ENCODE measurements around the gene HNRNPLL.
A peak's percentile ranks its signal among the peaks of the same experiment; 100 is the strongest.

Gene HNRNPLL

DNA sequence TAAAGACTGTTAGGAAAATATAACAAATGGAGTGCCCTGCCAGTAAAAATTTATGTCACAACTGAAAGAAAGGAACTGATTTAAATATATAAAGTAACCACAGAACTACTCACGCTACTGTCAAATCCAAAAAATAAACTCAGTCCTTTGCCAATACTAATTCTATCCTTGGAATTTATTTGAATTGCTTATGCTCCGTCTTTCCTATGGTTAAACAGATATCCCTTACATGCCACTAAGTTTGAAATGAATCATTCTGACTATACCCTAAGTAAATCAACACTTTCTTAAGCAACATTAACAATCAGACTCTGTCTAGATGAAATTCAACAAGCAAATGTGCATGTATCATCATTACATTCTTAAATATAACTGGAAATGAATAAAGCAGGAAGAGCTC, 9.8 kb downstream of the HNRNPLL start:
- DNase-seq (ENCODE audit: low spot score): no peak

DNA sequence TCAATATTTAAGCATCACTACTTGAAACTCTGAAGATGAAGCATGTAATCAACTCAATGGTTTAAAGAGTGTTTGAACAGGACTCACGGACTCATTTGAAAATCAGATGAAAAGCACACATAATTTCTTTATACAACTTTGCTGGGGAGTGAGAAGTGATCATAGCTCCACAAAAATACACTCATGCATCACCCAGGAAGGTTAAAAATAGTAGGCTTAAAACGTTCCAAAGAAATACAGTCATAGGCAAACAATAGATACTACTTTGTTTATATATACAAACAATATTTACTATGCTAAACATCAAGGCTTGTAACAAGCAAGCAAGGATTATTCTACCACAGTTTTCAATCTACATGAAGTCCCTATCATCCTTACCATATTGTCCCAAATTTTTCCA, 11.6 kb downstream of the HNRNPLL start:
- no peak for DNase-seq (ENCODE audit: low spot score)

DNA sequence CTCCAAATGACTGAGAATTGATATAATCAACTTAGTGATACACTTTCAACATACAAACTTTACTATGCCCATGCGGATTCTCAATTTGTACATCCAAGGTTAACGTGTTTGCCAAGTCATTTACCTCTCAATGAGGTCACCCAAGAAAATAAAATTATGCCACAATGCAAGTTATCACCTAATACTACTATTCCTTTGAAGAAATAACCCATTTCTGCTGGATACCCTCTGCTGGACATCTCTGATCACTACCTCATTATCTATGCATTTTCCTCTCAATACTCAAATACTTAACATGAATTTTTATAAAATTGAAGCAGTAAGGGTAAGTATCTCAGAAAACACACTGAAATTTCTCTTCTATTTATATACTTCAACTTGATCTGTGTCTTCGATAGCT, 12.7 kb downstream of the HNRNPLL start:
- DNase-seq (ENCODE audit: low spot score): no peak

DNA sequence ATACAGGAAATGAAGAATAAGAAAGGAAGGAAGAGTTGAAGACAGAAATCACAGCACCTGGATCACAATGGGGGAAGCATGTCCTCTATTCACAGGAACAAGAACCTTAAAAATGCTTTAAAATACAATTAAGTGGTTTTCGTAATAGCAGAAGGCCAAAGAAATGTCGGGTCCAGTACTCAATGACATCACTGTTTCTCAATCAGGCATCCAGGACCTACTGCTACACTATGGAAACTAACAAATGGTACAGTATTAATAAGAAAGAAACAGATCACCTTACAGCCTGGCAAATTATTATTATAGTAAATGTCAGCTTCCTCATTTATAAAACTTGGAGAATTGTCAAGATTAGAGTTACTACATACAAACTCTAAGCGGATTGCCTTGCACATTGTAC, 15.8 kb downstream of the HNRNPLL start:
- DNase-seq (ENCODE audit: low spot score): no peak

DNA sequence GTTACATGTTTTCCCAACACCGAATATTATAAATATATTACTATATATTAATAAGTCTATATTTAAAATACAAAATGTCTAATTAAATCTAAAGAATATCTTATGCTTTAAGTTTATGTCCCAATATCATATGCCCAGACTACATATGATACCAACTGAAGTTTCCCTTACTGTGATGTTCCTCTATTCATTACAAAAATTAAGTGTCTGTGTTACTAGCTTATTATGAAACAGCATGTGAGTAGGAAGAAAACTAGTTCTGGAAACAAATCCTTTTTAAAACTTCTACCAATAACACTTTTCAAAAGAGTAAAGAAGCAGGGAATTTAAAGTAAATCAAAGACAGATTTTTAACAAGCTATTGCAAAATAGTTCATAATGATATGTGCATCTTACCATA, 17.8 kb downstream of the HNRNPLL start:
- no peak for DNase-seq (ENCODE audit: low spot score)

DNA sequence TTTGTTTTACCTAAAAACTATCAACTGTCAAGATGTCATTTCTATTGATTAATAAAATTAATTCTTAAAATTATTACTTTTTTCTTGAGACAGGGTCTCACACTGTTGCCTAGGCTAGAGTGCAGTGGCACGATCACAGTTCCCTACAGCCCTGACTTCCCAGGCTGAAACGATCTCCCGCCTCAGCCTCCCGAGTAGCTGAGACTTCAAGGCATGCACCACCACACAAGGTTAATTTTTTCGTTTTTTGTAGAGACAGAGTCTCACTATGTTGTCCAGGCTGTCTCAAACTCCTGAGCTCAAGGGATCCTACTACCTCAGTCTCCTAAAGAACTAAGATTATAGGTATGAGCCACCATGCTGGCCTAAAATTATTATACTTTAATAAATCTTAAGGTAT, 18.7 kb downstream of the HNRNPLL start:
- DNase-seq (ENCODE audit: low spot score): no peak

DNA sequence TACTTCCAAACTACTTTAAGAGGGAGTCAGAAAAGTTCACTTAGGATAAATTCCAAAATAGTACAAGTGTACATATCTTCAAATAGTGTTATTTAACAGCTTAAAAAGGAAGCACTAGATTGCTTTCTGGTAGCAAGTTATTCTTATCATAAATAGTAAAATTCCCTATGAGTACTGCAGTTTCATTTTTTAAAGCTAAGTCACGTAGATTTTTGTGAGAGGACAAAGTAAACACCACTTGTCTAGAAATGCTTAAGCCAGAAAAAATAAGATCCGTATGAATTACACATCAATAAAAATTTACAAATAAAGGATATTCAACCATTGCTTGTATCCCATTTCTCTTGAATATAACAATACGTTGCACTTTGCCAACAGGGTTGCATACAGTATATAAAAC, 19.2 kb downstream of the HNRNPLL start:
- DNase-seq (ENCODE audit: low spot score): no peak

DNA sequence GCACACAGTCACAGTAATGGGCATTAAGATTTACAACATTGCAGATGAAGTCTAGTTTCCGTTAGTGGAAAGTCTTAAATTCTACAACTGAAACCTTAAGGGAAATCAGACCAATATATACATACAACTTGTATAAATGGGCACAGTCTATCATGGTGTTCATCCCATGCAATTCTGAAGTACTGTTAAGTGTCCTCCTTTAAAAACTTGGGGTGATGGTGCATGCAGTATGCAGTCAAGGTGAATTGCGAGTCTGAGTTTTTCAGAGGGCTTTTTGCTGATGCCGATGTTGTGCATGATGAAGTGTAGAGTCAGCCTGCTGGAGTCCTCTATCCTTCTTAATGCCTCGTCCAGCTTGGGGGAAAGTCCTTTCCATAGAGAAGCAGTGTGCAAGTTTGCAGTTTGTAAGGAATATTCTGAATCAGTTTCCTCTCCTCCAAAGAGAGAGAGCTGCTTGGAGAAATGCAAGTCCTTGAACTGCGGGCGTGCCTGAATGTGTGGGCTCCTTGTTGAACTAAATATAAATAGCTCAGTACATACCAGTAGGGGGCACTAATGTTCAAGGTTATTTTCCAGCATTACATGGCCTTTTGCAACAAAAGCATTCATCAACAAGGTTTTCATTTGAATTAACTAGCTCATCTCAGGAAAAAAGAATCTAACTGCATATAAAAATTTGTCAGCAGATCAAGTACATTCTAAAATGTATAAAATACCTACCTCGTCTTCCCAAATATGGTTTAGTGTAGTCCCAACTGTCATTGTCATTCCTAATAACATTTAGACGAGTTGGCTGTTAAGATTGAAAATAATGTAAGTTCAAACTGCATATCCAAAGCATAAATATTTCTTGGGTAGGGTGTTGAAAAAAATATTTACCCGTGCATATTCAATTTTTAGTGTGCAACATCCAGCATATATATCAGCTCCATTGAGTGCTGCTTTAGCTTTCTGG, 21.3 kb downstream of the HNRNPLL start:
- DNase-seq (ENCODE audit: low spot score): peak; percentile 68

DNA sequence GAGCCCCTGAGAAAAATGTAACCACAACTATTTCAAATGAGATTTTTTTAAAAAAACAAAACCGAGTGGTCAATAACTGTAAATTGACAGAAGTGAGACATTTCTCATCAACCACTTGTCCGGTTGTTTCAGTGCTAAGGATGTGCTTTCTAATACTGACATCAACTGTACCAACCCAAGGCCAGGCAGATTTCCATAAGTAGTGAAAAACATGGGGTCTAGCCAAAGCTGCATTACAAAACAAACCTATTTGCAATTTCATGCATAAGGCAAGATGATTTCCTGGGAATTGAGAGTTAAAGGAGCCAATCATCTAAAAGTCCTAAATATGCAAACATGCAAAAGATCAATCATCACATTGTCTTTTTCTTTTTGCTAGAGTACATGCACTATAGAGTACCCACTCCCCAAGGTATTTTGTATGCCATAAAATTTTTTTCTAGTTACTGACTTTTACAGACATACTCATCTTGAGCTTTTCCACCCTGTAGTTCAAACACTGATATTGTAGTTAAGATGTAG, 22.6 kb downstream of the HNRNPLL start:
- no peak for DNase-seq (ENCODE audit: low spot score)

DNA sequence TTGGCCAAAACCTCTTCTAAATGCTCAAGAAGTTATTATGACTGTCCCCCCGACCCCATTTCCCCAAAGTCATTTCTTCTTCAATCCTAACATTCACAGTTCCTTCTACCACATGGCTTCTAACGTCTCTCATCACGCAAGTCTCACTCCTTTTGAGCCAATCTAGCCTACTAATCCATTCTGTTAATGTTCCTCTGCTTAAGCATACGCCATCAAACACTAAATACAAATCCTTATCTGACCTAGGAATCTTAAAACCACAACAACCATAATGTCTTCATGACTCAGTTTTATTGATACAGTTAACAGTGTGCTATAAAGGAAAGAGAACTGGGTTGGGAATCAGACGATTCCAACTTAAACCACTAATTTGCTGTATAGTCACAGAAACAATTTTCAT, 23.9 kb downstream of the HNRNPLL start:
- no peak for DNase-seq (ENCODE audit: low spot score)

DNA sequence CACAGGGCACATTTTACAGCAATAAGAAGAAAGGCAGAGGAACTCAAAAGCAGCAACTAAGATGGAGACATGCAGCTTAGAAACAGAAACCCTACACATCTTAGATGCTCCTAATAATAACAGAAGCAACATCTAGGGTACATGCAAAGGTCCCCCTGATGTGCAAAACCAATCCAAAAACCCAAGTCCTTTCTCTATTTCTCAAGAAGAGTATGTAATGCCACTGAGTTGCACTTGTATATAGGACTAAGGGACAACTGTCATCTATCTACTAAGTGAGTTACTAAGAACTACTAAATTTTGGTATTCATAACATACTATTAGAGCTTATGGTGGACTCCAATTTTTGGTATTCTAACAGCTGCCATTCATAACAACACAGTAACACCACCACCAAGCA, 28.4 kb downstream of the HNRNPLL start:
- DNase-seq (ENCODE audit: low spot score): no peak

DNA sequence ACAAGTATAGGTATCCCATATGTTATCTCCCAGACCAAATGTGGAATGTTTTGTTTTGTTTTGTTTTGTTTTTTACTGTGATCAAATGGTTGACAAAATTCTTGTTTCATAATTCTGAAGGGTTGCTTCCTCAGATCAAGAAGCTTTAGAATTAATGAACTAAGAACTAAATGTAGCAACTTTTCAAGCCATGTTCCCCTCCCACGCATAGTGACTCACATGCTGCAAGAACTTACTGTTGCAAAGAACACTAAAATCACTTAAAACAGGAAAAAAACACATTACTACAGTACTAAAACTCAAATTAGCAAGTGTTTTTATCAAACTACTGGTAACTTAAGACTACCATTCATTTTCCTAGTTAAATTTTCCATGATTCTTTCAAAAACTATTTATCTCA, 30.6 kb downstream of the HNRNPLL start:
- no peak for DNase-seq (ENCODE audit: low spot score)

DNA sequence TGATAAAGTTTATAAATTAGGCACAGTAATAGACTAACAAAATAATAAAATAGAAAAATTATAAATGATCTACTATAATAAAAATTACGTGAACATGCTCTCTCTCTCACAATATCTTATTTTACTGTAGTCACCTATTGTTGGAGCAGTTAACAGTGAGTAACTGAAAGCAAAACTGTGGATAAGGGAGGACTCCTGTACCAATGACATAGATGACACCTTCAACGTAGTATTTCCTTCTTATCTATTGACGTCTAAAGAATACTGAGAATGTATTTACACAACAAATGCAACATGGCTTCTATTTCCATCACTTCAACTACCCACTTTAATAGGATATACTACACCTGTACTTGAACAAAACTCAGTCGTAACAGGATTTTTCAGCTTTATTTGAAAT, 31.5 kb downstream of the HNRNPLL start:
- DNase-seq (ENCODE audit: low spot score): no peak

DNA sequence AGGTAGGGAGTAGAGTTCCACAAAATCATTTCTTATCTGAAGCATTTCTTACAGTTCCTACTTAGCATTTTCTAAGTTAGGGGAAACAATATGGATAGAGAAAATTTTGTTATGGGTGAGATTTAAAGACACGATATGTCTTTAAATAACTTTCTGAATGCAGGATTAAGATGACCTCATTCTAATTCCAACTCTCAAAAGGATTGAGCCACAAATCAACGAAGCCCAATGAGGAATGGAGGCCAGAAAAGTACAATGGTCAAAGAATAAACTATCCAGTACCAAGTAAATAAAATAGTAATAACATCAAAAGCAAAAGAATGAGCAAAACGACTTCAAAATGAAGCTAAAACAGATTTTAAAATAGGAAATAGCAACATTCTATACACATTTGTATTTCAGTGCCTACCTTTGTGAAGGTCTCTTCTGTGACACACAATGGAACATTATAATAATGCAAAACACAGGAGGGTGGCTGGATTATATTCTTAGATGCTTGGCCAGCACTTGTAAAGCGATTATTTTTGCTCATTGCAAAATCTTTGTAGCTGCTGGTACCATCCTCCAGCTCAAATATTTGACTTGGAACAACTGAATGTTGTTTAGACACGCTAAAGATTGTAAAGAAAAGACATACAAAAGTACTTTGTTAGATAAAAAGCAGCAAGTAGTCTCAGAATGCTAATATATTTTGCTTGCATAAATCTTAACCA, 33.8 kb downstream of the HNRNPLL start:
- no peak for DNase-seq (ENCODE audit: low spot score)

DNA sequence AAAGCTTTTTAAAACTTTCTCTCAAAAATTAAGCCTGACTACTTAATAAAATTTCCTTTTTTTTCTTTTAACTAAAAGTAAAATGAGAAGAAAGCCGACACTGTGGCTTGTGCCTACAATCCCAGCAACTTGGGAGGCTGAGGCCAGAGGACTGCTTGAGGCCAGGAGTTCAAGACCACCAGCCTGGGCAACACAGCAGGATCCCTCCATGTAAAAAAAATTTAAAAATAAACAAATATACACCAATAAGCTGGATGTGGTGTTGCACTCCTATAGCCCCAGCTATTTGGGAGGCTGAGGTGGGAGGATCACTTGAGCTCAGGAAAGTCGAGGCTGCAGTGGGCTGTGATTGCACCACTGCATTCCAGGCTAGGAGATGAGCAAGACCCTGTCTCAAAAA, 37.4 kb downstream of the HNRNPLL start:
- DNase-seq (ENCODE audit: low spot score): no peak

DNA sequence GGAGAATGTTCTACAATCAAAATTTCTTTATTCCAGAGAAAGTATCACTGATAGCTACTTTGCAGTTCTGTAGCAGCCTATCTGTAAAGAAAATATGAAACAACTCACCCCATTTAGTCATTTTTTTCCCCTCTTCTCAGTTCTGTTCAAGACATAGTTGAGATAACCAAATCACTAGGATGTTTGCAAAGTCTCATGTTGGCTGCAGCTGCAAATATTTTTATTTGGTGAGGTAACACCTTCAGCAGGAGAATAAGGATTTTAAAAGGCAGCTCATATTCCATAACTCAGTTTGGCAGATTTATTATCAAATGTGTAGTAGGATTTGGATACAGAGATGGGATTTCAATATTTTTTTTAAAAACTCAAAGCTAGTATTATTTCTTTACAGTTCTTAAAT, 41.0 kb downstream of the HNRNPLL start:
- DNase-seq (ENCODE audit: low spot score): no peak

DNA sequence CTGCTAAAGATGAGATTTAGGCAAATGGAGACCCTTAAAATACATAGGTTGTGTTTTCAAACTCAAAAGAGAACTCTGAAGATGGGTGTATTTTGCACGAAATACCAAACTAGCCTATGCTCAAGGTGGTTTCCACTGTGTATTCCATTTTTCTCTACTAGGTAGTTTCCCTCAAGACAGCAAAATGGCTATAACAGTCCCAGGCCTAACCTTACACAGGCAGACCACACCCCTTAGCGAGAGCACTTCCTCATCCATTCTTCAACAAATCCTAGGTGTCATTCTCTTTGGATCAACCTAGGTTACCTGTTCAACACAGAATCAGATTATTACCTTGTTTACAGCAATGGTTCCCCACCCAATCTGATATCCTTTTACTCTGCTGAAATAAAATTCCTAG, 42.6 kb downstream of the HNRNPLL start:
- DNase-seq (ENCODE audit: low spot score): no peak

DNA sequence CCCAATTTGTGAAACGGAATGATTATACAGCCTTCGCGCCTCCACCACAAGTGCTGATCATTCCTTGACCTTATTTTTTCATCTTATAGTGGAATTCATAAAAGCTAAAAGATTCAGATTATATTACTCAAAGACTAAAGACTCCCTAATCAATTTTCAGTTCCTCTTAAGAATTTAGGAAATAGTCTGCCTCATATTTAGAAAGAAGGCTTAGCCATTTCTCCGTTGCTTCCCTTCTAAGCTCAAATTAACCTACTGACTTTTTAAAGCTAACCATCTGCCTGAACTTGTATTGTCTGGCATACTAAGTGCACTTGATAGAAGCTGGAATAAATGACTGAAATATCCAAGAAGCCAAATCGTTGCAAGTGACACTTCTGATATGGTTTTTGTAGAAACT, 44.7 kb downstream of the HNRNPLL start:
- no peak for DNase-seq (ENCODE audit: low spot score)

DNA sequence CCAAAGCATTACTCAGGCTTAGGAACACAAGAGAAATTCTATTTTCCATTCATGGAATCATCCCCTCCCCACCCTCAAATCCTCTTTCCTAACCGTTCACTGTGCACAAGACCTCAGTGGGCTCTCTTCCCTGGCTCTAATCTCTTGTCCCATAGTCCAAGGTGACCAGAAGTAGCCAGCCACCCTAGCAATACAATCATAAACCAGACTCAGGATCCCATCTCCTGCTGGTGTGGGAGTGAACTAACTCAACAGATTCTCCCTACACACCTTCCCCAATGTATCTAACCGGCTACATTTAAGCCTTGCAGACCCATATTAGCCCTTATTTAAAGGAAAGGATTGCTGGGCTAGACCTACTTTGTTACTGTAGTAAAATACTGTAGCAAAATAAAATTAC, 45.5 kb downstream of the HNRNPLL start:
- no peak for DNase-seq (ENCODE audit: low spot score)

DNA sequence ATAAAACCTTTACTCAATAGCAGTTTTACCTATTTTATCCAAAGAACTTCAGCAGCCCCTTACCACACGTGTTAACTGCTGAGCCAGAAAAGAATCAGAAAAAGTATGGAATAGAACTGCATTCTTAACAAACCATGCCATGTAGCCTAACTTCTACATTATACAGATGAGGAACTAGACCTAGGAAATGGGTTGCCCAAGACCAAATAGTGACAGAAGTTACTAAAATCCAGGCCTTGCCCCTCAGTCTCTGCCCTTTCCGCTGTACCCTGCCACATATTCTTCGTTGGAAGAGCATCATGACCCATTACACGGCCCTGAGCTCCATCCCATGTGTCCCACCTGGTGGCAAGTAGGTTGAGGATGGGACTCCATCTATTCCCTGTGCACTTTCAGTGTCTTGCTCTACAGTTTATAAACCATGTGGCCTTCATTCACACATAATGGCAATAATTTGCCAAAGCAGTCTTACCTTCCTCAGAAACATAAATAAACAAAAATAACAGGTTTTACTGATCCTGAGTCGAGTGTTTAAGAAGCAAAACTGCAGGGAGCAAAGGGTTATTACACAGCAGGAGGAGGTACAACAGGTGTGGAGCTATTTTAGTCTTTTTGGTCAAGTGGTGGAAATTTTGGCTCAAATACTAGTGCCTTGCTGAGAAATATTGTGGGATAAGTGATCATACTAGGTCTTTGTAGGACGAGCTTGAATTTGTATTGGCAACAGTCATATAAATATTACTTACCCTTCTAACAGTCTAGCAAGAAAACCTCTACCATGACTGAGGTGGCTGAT, 46.5 kb downstream of the HNRNPLL start:
- no peak for DNase-seq (ENCODE audit: low spot score)

DNA sequence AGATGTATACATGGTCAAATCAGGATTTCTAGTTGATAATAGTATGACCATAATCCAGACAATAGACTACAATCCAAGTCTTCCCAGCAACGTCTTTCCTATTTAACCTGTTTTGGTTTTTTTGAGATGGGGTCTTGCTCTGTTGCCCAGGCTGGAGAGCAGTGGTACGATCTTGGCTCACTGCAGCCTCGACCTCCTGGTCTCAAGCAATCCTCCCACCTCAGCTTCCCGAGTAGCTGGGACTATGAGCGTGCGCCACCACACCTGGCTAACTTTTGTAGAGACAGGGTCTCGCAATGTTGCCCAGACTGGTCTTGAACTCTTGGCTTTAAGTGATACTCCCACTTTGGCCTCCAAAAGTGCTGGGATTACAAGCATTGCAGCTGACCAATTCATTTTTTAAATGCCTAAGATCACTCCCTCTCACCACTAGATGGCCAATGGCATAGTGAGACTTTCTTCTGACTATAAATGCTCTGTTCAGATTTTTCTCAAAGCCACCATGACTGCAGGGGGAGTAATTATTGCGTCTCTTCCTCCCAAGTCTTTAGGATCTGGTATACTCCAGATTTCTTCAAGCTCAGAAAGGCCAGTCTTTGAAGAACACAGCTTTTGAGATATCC, 47.6 kb downstream of the HNRNPLL start:
- DNase-seq (ENCODE audit: low spot score): no peak

DNA sequence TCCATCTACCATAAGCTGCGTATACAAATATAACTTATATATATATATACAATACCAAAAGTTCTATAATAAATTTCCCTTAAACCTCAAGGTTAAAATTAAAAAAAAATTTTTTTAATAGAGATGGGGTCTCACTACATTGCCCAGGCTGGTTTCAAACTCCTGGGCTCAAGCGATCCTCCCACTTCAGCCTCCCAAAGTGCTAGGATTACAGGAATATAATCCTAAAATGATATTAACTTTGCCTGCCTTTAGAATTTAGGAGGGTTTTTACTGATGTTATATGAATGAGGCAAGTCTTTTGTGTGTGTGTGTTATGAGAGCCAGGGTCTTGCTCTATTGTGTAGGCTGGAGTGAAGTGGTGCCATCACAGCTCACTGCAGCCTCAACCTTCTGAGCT, 49.2 kb downstream of the HNRNPLL start:
- DNase-seq (ENCODE audit: low spot score): no peak
